ENCODE results near the gene CDKN2AIP.
"Not testable (repeated sequence)": the region's sequence is repeated elsewhere in the genome, so short reads cannot be mapped to it uniquely, and the experiment has no call there.

Gene CDKN2AIP

DNA sequence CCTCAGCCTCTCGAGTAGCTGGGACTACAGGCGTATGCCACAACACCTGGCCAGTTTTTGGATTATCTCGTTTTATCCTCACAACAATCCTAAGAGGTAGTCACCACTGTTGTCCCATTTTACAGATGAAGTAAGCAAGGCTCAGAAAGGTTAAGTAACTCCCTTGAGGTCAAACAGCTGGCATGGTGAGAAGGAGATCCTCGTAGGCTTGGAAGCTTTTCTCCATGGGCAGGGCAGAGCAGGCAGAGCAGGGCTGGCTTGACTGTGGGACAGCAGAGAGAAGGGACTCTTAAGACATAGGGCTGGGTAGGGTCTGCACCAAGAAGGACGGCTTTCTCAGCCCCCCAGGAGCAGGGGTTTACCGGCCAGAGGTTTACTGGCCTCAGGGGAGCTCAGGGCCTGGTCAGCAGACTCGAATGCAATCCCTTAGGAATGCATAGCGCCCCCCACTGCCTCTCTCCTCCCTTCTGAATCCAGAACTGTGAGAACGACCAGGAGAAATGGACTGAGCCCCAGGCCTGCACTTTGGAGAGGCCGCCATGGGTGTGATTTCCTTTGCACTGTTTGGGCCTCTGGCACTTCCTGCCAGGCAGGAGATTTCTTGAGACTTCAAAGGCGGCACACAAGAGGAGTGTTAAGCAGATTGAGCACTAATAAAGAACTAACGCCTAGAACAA is 14.0 kb upstream of the CDKN2AIP start:
- TF ChIP-seq, protein P1, sequence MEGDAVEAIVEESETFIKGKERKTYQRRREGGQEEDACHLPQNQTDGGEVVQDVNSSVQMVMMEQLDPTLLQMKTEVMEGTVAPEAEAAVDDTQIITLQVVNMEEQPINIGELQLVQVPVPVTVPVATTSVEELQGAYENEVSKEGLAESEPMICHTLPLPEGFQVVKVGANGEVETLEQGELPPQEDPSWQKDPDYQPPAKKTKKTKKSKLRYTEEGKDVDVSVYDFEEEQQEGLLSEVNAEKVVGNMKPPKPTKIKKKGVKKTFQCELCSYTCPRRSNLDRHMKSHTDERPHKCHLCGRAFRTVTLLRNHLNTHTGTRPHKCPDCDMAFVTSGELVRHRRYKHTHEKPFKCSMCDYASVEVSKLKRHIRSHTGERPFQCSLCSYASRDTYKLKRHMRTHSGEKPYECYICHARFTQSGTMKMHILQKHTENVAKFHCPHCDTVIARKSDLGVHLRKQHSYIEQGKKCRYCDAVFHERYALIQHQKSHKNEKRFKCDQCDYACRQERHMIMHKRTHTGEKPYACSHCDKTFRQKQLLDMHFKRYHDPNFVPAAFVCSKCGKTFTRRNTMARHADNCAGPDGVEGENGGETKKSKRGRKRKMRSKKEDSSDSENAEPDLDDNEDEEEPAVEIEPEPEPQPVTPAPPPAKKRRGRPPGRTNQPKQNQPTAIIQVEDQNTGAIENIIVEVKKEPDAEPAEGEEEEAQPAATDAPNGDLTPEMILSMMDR (IDR thresholded peaks at IDR 0.05; ENCODE audit: borderline replicate concordance, insufficient read depth, low read depth, low read length), result no peak
- no peak overlapping the region for H3K4me3 ChIP-seq (ENCODE audit: low read depth, low read length)

DNA sequence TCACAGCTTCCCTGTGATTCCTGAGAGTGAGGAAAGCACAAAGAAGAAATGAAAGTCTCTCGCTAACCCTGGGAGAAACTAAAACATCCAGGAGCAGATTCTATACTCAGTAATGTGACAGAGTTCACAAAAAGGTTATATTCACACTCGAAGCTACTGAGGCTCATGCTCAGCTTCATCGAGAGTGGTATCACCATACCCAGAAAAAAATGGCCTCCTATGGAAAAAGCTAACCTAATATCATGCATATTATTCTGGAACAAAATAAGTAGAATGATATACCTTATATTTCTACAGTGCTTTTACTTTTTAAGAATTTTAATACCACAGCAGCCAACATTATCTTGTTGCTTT is 13.5 kb upstream of the CDKN2AIP start:
- no peak overlapping the region for H3K4me3 ChIP-seq (ENCODE audit: low read depth, low read length)
- TF ChIP-seq, protein P1 (IDR thresholded peaks at IDR 0.05; ENCODE audit: borderline replicate concordance, insufficient read depth, low read depth, low read length), result no peak

DNA sequence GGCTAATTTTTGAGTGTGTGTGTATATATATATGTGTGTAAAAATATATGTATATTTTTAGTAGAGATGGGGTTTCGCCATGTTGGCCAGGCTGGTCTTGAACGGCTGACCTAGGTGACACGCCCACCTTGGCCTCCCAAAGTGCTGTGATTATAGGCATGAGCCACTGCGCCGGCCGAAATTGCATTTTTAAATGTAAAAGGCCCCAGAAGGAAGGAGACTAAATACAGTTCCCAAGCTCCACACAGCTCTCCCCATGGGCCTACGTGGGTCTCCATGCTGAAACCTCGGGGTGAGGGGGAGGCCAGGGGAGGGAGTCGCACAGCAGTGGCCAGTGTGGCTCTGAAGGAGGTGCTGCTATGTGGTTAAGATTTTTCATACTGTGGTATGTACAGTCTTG is 12.8 kb upstream of the CDKN2AIP start:
- no peak overlapping the region for H3K4me3 ChIP-seq (ENCODE audit: low read depth, low read length)
- TF ChIP-seq, protein P1 (IDR thresholded peaks at IDR 0.05; ENCODE audit: borderline replicate concordance, insufficient read depth, low read depth, low read length), result no peak

DNA sequence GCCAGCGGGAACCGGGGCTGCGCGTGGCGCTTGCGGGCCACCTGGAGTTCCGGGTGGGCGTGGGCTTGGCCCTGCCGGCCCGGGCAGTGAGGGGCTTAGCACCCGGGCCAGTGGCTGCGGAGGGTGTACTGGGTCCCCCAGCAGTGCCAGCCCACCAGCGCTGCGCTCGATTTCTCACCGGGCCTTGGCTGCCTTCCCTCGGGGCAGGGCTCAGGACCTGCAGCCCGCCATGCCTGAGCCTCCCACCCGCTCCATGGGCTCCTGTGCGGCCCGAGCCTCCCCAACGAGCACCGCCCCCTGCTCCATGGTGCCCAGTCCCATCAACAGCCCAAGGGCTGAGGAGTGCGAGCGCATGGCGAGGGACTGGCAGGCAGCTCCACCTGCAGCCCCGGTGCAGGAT is 11.3 kb upstream of the CDKN2AIP start:
- H3K4me3 ChIP-seq (ENCODE audit: low read depth, low read length), result not testable (repeated sequence)

DNA sequence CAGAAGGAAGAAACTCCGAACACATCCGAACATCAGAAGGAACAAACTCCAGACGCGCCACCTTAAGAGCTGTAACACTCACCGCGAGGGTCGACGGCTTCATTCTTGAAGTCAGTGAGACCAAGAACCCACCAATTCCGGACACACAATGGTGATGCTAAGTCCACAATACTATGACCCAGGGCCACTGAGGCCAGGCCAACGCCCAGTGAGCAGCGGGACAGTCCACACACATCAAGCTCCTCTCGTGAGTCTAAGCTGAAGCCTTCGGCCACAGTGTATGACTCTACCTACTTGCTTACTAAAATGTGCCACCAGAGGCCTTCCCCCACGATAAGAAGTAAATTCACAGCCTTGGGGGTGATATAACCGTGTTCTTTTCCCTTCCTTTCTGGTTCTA is 10.2 kb upstream of the CDKN2AIP start:
- TF ChIP-seq, protein P1 (IDR thresholded peaks at IDR 0.05; ENCODE audit: borderline replicate concordance, insufficient read depth, low read depth, low read length), result no peak

DNA sequence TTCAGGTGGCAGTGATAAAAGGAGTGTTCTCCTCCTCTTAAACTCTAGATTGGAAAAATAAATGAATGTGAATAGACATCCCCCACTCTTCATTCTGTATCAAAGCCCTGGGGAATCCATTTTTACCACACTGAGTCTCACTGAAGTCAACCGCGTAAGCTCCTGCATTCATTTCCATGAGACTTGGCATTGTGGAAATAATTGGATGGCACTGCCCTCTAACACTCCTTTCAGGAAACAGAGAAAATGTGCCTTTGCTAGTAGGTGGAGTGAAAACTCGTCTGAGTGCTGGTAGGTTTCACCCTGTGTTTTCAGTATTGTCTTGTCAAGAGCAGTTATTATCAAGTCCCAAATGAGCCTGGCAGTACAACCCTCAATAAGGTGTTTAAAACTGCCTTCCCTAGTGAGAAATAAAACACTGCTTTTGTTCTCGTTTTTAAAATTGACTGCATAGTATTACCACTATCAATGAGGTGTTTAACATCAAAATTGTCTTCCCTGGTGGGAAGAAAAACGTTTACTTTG is 9.7 kb upstream of the CDKN2AIP start:
- no peak overlapping the region for H3K4me3 ChIP-seq (ENCODE audit: low read depth, low read length)
- TF ChIP-seq, protein P1 (IDR thresholded peaks at IDR 0.05; ENCODE audit: borderline replicate concordance, insufficient read depth, low read depth, low read length), result no peak

More for the DNA sequence above, 10.2 kb upstream of the CDKN2AIP start:
- H3K4me3 ChIP-seq (ENCODE audit: low read depth, low read length), result no peak overlapping the region

DNA sequence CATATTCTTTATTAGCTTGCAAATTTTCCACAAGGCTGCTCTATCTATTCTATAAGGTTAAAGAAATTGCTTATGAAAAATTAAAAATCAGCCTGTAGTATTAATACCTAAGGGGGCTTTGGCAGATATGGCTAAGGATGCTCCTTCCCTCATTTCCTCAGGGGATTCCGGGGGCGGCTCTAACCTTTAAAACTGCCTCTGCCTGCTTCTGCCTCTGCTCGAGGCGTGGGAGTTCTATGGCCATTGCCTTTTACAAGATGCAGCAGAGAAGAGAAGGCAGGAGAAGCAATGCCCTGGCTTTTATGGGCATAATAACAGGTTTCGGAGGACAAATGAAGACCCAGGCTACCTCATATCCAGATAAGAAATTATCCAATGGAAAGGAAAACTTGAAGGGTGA is 8.6 kb upstream of the CDKN2AIP start:
- no peak overlapping the region for H3K4me3 ChIP-seq (ENCODE audit: low read depth, low read length)

More for the DNA sequence above, 8.6 kb upstream of the CDKN2AIP start:
- TF ChIP-seq, protein P1 (IDR thresholded peaks at IDR 0.05; ENCODE audit: borderline replicate concordance, insufficient read depth, low read depth, low read length), result no peak

All from GM12875 (cell line).